ENCODE data around the gene SMCO3.
"Not testable (repeated sequence)": the region's sequence is repeated elsewhere in the genome, so short reads cannot be mapped to it uniquely, and the experiment has no call there.

Gene SMCO3

DNA sequence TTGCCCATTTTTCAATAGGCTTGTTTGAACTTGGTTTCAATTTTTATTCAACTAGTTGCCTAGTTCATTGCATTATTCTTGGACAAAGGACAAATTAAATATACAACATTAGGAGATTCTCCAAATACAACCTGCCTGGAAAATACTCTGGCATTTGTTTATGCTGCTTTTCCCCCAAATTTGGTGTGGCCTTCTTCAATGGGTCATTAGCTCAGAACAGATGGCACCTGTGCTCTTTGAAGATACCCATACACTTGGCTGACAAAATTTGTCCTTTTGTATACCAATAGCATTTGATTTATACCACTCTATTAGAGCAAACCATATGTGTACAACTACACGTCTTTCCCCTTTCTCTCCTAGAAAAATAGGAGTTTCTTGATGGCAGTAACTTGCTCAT, 46.4 kb downstream of the SMCO3 start:
- TF ChIP-seq MYC (IDR thresholded peaks at IDR 0.05; ENCODE audit: low read depth, low read length): no peak
- TF ChIP-seq, protein P1, sequence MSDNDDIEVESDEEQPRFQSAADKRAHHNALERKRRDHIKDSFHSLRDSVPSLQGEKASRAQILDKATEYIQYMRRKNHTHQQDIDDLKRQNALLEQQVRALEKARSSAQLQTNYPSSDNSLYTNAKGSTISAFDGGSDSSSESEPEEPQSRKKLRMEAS (IDR thresholded peaks at IDR 0.05; ENCODE audit: low read depth, low read length): no peak
- TF ChIP-seq, protein P2, sequence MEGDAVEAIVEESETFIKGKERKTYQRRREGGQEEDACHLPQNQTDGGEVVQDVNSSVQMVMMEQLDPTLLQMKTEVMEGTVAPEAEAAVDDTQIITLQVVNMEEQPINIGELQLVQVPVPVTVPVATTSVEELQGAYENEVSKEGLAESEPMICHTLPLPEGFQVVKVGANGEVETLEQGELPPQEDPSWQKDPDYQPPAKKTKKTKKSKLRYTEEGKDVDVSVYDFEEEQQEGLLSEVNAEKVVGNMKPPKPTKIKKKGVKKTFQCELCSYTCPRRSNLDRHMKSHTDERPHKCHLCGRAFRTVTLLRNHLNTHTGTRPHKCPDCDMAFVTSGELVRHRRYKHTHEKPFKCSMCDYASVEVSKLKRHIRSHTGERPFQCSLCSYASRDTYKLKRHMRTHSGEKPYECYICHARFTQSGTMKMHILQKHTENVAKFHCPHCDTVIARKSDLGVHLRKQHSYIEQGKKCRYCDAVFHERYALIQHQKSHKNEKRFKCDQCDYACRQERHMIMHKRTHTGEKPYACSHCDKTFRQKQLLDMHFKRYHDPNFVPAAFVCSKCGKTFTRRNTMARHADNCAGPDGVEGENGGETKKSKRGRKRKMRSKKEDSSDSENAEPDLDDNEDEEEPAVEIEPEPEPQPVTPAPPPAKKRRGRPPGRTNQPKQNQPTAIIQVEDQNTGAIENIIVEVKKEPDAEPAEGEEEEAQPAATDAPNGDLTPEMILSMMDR (IDR thresholded peaks at IDR 0.05; ENCODE audit: low read depth, low read length): no peak
- TF ChIP-seq POLR2A (IDR thresholded peaks at IDR 0.05; ENCODE audit: extremely low read depth, insufficient read length): no peak
- no peak overlapping the region for H3K4me3 ChIP-seq (ENCODE audit: low read depth, low read length)
- DNase-seq (ENCODE audit: low read depth): no peak

DNA sequence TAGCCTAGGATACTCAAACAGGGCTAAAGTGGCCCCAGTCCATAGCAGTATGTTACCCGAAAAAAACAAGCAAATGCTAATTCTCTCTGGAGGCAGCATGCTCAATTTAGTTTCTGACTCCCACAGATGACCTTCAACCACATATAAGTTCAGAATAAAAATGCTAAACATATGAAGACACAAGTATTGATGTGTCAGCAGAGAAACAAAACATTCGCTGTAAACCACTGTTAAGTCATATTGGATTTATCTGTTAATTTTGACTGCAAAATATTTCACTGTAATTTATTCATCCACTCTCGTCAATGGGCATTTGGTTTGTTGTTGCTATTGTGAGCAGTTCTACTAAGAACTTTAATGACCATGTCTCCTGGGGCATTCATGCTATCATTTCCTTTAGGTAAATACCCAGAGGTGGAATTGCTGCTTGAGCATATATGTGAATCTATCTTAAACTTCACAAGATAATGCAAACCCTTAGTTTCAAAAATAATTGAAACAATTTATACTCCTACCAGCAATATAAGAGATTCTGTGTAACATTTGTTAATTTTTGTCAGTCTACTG, 47.2 kb downstream of the SMCO3 start:
- no peak for TF ChIP-seq MYC (IDR thresholded peaks at IDR 0.05; ENCODE audit: low read depth, low read length)
- TF ChIP-seq, protein P2 (IDR thresholded peaks at IDR 0.05; ENCODE audit: low read depth, low read length): no peak
- TF ChIP-seq POLR2A (IDR thresholded peaks at IDR 0.05; ENCODE audit: extremely low read depth, insufficient read length): no peak
- TF ChIP-seq, protein P1 (IDR thresholded peaks at IDR 0.05; ENCODE audit: low read depth, low read length): no peak
- H3K4me3 ChIP-seq (ENCODE audit: low read depth, low read length): no peak overlapping the region
- no peak for DNase-seq (ENCODE audit: low read depth)

DNA sequence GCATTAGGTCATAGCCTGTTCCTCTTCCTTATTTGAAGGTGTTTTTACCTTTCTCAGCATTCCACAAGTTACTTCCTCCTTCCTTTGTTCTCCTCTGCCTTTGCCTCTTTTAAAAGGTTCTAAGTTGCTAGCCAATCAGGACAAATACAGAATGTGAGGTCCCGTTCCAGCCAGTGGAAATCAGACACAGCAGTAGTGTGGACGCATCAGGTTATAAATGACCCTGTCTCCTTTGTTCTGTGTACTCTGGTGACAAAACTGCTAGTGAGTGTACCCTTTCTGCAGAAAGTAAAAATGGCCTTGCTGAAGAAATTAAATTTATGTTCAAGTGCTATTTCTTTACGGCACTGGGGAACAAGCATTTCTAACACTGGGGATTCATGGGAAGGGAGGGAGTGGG, 48.0 kb downstream of the SMCO3 start:
- not testable (repeated sequence) for H3K4me3 ChIP-seq (ENCODE audit: low read depth, low read length); DNase-seq (ENCODE audit: low read depth)

DNA sequence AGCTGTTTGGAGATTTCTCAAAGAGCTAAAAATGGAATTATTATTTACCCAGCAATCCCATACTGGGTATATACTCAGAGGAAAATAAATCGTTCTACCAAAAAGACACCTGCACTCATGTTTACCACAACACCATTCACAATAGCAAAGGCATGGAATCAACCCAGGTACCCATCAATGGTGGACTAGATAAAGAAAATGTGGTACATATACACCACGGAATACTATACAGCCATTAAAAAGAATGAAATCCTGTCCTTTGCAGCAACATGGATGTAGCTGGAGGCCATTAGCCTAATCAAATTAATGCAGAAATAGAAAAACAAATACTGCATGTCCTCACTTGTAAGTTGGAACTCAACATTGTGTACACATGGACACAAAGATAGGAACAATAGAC, 48.6 kb downstream of the SMCO3 start:
- DNase-seq (ENCODE audit: low read depth): no peak
- TF ChIP-seq, protein P2 (IDR thresholded peaks at IDR 0.05; ENCODE audit: low read depth, low read length): no peak
- TF ChIP-seq POLR2A (IDR thresholded peaks at IDR 0.05; ENCODE audit: extremely low read depth, insufficient read length) (no peak), MYC (IDR thresholded peaks at IDR 0.05; ENCODE audit: low read depth, low read length) (no peak)
- TF ChIP-seq, protein P1 (IDR thresholded peaks at IDR 0.05; ENCODE audit: low read depth, low read length): no peak
- H3K4me3 ChIP-seq (ENCODE audit: low read depth, low read length): no peak overlapping the region

DNA sequence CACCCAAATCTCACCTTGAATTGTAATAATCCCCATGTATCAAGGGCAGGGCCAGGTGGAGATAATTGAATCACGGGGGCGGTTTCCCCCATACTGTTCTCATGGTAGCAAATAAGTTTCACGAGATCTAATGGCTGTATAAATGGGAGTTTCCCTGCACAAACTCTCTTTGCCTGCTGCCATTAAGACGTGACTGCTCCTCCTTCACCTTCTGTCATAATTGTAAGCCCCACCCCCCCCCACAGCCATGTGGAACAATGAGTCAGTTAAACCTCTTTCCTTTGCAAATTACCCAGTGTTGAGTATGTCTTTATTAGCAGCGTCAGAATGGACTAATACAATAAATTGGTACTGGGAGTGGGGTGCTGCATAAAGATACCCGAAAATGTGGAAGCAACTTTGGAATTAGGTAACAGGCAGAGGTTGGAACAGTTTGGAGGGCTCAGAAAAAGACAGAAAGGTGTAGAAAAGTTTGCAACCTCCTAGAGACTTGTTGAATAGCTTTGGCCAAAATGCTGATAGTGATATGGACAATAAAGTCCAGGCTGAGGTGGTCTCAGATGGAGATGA, 54.2 kb downstream of the SMCO3 start:
- not testable (repeated sequence) for H3K4me3 ChIP-seq (ENCODE audit: low read depth, low read length); DNase-seq (ENCODE audit: low read depth)

DNA sequence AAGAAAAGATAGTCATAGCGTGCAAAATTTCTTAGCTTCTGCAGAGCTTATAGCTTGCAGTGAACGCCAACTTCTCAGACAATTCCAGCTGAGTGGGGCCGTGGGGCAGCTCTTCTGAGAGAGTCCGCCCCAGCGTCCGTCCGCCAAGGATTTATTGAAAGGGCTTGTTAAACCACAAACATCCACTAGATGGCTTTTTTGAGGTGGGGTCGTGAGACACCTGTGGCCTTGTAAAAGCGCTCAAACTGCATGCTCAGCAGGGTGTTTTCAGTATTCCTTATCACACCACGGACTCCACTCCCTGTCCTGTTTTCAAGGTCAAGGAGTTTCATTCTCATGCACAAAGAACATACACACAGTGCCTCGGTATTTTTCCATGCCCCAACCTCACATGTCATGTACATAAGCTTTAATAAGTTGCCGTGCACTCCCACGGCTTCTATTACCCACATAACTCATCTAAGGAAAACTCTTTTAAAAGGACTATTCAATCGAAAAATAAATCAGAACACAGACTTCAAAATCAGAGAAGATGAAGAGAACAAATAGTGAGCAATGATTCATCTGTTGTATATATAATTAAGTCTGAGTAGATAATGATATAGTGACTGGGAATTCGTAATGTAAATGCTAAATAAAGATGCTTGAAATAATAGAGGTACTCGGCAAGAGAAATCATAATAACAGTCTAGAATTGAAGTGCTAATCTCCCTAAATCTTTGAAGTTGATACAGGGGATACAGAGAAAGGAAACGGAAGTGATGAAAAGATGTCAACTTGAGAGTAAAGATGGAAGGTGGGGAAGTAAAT, 57.4 kb downstream of the SMCO3 start:
- H3K4me3 ChIP-seq (ENCODE audit: low read depth, low read length): no peak overlapping the region
- no peak for DNase-seq (ENCODE audit: low read depth)
- TF ChIP-seq, protein P2 (IDR thresholded peaks at IDR 0.05; ENCODE audit: low read depth, low read length): peak; percentile 22
- no peak for TF ChIP-seq MYC (IDR thresholded peaks at IDR 0.05; ENCODE audit: low read depth, low read length)

Data from NB4 (cell line).